Choroid plexus epithelial cell (primary cell): ENCODE measurements around the gene XDH.
A peak's percentile ranks its signal among the peaks of the same experiment; 100 is the strongest.

Experiments
- DNase-seq: peaks from one replicate; pipeline ENCODE4 v3.0.0-alpha.2; 2010; ENCODE audit warnings: low read depth
- H3K4me3 ChIP-seq: 2 replicates; pipeline ENCODE4 v1.5.1; 2011; ENCODE audit warnings: low read depth, mild to moderate bottlenecking, control low read depth, low read length, moderate library complexity
- CTCF ChIP-seq: conservative IDR thresholded peaks from 2 replicates; pipeline ENCODE4 v1.5.1; 2011; ENCODE audit warnings: low read depth, mild to moderate bottlenecking, control low read depth, inconsistent platforms, low read length, moderate library complexity

Gene XDH

GRCh38 chr2:31414601-31415241 lies at the start of gene XDH:
Gene XDH (minus strand): TSS chr2:31414742. CDS start chr2:31414666, 76 bp downstream.
- no peak for TF ChIP-seq CTCF
- no peak within 1 kb of the TSS for H3K4me3 ChIP-seq
- no peak for DNase-seq

- no peak for TF ChIP-seq CTCF
- no peak for DNase-seq
- H3K4me3 ChIP-seq: no peak overlapping the region
Observed at GRCh38 chr2:31457651-31458050, 43.1 kb upstream of the XDH start.

DNA sequence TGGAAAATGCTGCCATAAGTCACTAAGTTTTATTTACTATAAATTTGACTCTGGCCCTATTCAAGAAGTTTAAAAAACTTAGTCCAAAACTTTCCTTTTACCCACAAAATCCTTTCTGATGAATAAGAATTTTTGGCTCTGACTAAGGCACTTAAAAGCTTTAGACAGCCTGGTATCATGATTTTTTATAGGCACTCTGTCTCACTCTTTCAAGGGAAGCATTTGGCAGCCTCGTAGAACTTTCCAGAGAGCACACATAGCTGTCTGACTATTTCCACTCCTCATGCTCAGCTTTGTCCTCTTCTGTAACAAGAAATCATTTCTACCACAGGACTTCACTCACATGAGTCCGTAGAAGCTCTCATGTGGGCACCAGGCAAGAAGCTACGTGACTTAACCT lies 32.3 kb upstream of the XDH start:
- DNase-seq: no peak
- no peak for TF ChIP-seq CTCF
- H3K4me3 ChIP-seq: no peak overlapping the region

GRCh38 chr2:31442376-31442775 lies 27.8 kb upstream of the XDH start:
- no peak for DNase-seq
- H3K4me3 ChIP-seq: no peak overlapping the region
- no peak for TF ChIP-seq CTCF

- no peak overlapping the region for H3K4me3 ChIP-seq
- TF ChIP-seq CTCF: no peak
- DNase-seq: no peak
Observed at GRCh38 chr2:31440764-31441163, 26.2 kb upstream of the XDH start.

DNA sequence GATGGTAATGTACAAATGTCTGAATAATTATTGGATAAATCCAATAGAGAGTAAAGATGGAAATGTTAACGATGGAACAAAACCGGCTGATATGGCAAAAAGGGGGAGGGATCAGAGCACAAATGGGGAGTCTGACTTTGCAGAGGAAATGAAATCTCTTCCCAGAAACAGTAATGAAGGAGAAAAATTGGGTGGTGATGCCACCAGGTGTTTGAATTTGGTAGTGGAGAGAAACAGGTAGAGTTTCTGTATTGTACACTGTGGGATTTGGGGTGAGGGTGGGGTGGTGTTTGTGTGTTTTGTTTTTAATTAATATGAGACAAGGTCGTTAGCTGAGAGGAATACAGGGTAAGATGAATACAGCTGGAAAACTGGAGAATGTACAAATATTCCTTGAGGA lies 20.4 kb upstream of the XDH start:
- DNase-seq: peak; percentile 39
- H3K4me3 ChIP-seq: no peak overlapping the region
- TF ChIP-seq CTCF: peak; percentile 49

- H3K4me3 ChIP-seq: no peak overlapping the region
- DNase-seq: no peak
- TF ChIP-seq CTCF: no peak
Observed at GRCh38 chr2:31433541-31433940, 19.0 kb upstream of the XDH start.
